GM19025 (cell line): ENCODE results near the gene UBXN11.

Experiments
- ATAC-seq: cut with Tn5 transposase; IDR thresholded peaks from one replicate; pipeline ENCODE4 v1.9.1; 2021; ENCODE audit warnings: mild to moderate bottlenecking, low read depth, moderate library complexity; ENCODE audit not compliant: unreplicated experiment

Gene UBXN11

DNA sequence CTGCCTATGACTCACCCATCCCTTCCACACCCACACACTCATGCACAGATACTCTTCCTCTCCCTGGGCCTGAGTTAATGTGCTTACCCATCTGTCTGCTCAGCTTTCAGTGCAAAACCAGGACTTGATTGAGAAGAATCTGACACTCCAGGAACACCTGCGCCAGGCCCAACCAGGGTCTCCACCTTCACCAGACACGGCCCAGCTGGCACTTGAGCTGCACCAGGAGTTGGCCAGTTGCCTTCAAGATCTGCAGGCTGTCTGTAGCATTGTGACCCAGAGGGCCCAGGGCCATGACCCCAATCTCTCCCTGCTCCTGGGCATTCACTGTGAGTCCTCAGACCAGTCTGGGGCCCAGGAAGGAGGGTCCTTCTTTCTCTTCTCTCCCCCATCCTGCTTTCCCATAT, 30.0 kb downstream of the UBXN11 start:
- ATAC-seq, result no peak

- ATAC-seq, result no peak
Observed at GRCh38 chr1:26275580-26276431, 30.6 kb downstream of the UBXN11 start.

DNA sequence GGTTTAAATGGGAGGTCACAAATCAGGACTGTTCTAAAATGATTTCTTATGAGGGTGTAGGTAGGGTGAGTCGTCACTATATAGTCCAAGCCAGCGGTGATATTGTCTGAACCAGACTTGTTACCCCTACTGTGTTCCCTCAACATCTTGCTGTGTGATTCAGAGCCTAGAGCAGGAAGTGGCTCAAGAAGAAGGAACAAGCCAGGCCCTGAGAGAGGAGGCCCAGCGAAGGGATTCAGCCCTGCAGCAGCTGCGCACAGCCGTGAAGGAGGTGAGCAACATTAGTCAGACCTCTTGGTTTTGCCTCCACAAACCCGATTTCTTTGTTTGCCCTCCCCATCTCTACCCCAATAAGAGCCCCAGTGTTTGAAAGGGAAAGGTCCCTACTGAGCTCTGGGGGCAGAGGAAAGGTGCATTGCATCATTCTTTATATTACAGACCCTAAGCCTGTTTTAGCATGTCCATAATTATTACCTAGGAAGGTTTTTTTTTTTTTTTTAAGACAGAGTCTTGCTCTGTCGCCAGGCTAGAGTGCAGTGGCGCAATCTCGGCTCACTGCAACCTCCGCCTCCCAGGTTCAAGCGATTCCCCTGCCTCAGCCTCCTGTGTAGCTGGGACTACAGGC, 31.5 kb downstream of the UBXN11 start:
- no peak for ATAC-seq

- ATAC-seq, result no peak
Observed at GRCh38 chr1:26269198-26269550, 37.3 kb downstream of the UBXN11 start.

DNA sequence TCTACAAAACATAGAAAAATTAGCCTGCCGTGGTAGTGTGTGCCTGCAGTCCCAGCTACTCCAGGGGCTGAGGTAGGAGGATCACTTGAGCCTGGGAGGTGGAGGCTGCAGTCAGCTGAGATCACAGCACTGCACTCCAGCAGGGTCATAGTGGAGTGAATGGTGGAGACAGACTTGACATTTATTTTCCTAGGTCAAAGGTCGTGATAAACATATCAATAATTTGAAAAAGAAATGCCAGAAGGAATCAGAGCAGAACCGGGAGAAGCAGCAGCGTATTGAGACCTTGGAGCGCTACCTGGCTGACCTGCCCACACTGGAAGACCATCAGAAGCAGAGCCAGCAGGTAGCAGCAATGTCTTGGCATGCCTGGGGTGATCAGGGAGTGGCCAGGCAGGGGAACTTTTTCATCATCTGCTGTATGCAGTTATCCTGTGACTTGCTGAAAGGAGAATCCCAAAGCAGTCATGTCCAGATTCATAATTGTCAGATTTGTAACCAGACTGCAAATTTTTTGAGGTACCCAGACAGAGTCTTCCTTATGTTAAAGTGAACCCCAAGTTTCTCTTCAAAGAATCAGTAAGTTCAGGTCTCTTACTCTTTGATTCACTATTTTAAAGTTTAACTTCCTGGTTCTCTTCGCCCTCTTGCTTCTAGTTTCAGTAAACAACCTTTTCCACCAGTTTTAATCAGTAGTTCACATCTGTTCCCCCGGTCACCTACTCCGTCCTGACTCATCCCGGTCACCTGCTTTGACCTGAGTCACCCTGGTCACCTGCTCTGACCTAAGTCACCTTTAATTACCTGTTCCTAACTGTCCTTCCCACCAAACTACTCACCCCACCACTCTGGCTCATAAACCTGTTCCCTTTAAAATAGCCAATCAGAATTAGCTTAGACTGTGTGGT, 37.9 kb downstream of the UBXN11 start:
- no peak for ATAC-seq

GRCh38 chr1:26265405-26265804, 41.0 kb downstream of the UBXN11 start:
- ATAC-seq, result no peak

DNA sequence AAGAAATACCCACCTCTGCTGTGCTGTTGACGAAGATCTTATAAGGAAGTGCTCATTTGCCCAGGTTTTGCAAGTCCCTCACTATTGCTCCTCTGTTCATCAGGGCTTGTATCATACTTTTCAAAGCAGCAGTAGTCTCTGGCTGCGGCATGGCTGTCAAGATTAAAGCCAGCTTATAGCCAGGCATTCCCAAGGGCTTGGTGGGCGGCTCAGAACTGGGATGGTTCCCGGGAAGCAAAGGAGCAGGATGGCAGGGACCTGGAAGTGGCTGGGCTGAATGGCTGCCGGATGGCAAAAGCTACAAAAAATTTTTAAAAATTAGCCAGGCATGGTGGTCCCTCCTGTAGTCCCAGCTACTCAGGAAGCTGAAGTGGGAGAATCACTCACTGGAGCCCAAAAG, 43.2 kb downstream of the UBXN11 start:
- no peak for ATAC-seq

DNA sequence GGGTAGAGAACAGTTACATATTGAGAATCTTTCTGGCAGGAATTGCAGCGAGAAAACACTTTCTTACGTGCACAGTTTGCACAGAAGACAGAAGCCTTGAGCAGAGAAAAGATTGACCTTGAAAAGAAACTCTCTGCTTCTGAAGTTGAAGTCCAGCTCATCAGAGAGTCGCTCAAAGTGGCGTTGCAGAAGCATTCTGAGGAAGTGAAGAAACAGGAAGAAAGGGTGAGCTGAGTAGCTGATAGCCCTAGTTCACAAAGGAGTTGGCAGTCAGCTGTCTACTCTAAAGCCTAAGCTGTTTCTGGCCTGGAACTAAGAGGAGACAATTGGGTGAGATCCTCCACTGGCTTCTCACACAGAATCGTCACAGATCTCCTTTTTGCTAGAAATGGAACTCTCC, 46.9 kb downstream of the UBXN11 start:
- ATAC-seq, result no peak

- no peak for ATAC-seq
Observed at GRCh38 chr1:26259005-26259404, 47.4 kb downstream of the UBXN11 start.

DNA sequence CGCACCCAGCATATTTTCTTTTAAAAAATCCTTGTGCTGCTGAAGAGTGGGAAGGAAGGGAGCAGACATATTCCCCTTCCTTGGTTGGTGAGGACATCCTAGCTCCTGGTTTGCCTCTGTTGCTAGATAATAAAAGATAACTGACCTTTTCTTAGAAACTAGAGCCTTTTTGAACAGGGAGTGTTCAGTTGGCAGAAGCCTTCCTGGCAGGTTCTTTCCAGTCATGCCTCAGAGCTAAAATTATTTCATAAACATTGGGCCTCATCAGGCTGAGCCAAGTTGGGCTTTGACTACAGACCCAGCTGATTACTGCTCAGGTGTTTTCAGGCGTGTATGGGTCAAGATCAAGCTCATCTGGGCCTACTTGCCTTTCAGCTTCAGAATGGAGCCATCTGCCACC, 49.2 kb downstream of the UBXN11 start:
- ATAC-seq, result no peak

DNA sequence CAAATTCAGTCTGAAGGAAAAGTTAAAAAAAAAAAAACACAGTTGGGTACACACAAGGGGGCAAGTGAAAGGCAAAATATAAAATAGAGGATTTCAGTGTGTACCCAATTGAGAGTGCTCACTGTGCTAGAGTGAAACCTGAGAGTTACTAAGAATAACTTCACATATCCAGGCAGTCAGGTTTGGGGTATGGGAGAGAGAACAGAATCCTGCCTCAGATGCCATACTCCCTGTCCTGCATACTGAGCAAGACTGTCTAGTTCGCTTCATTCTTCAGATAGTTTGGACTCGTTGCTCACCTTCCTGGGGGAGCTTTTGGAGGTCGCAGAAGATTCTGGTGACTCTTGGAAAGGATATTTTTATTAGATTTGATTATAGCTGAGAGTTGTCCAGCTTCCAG, 52.0 kb downstream of the UBXN11 start:
- no peak for ATAC-seq

DNA sequence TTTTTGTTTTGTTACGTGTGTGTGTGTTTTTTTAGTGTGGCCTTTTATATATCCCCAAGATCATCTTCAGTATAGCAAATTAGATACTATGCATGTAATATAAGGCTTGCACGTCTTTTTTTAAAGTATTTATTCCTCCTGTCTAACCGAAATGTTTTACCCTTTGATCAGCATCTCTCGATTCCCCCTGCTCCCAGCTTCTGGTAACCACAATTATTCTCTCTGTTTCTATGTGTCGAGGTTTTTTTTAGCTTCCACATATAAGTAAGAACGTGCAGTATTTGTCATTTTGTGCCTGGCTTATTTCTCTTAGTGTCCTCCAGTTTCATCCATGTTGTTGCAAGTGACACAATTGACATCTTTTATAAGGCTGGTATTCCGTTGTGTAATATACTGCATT, 53.7 kb downstream of the UBXN11 start:
- ATAC-seq, result no peak

DNA sequence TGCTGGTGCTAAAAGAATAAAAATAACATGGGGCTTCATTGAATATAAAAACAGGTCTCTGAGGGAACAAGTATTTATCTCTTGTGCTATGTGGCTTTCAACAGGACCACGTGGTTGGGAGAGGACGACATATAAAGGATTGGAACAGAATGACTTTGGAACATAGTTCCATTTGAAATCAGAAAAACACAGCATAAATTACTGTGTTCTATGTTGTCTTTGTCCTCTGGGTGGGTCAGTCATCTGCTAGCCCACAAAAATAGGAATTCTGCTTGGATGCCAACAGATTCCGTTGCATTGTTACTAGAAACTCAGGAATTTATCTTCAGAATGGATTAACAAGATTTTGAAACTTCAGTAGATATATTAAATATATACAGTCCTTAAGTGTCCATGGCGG, 66.5 kb downstream of the UBXN11 start:
- ATAC-seq, result no peak

DNA sequence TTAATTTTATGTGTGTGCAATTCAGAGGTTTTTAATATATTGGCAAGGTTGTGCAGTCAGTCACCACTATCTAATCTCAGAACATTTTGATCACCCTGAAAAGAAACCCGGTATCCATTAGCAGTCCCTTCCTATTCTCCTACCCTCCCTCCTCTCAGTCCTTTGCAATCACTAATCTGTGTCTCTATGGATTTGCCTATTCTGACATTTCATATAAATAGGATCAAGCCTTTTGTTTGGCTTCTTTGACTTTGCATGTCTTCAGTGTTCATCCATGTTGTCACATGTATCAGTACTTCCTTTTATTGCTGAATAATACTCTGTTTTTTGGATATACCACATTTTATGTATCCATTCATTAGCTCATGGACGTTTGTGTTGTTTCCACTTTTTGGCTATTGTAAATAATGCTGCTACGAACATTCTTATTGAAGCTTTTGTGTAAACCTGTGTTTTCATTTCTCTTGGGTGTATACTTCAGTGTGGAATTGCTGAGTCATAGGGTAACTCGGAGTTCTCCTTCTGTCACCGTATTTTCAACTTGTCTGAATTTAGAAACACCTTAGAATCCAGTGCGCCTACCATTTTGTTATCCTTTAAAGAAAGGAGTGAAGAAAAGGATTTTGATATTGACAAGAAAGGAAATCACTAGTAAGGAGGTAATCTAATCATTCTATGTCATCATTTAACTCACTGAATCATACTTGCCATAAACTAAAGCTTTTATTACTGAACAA, 69.0 kb downstream of the UBXN11 start:
- no peak for ATAC-seq

GRCh38 chr1:26234644-26235370, 71.6 kb downstream of the UBXN11 start:
- no peak for ATAC-seq

DNA sequence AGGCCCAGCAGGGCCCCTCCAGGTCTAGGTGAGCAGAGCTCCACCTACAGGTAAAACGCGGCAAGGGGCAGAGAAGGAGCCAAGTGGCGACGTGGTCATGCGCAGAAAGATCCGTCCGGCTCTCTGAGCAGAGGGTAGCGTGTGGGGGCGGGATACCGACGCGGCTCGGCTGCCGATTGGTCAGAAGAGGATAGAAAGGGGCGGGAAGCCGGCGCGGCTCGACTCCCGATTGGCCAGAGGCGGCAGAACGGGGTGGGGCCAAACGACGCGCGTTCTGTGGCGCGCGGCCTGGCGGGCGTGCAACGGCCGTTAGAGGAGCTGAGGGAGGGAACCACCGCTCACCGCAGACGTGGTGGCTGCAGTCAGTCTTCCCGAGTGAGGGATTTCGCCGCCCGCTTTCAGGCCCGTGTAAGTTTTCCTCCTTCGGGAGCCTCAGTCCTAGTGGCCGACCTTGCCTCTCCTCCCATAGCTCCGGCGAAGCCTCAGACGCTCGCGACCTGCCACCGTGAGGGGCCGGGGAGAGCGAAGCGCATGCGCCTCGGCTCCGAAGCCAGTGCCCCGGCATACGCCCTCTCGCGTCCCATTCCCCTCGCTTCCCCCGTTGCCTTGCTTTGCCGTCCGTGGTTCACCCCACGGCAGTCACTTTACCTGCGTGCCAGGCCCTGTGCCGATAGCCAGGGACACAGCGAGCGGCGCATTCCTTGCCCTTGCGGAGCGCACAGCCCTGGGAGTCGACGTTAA, 72.4 kb downstream of the UBXN11 start, which contains the start of gene CEP85:
TSS of gene CEP85 (plus strand) at position 298 of the 741 bp plus-strand sequence. CDS start 5,584 bp downstream, outside the sequence.
- peak; percentile 93 for ATAC-seq
